GM15510 (cell line): ENCODE measurements around the gene NTM.

ENCODE experiments used
- POLR2A ChIP-seq: IDR thresholded peaks from 3 replicates; pipeline ENCODE4 v1.6.1; 2011; ENCODE audit warnings: borderline replicate concordance; ENCODE audit not compliant: insufficient read length; ENCODE audit errors: extremely low read depth

The NTM gene

GRCh38 chr11:132310390-132311375, 940.3 kb downstream of the NTM start:
- TF ChIP-seq POLR2A = no peak

GRCh38 chr11:132311703-132312102, 941.3 kb downstream of the NTM start:
- no peak for TF ChIP-seq POLR2A

GRCh38 chr11:132312161-132312560, 941.7 kb downstream of the NTM start:
- TF ChIP-seq POLR2A = no peak

GRCh38 chr11:132312701-132313111, 942.3 kb downstream of the NTM start:
- TF ChIP-seq POLR2A = no peak

GRCh38 chr11:132314911-132315455, 944.6 kb downstream of the NTM start:
- no peak for TF ChIP-seq POLR2A

- no peak for TF ChIP-seq POLR2A
Measured at GRCh38 chr11:132315696-132316095, 945.3 kb downstream of the NTM start.

GRCh38 chr11:132318421-132319157, 948.2 kb downstream of the NTM start:
- no peak for TF ChIP-seq POLR2A

- no peak for TF ChIP-seq POLR2A
Measured at GRCh38 chr11:132330515-132330914, 960.1 kb downstream of the NTM start.

- TF ChIP-seq POLR2A = no peak
Measured at GRCh38 chr11:132332521-132332920, 962.1 kb downstream of the NTM start.

- no peak for TF ChIP-seq POLR2A
Measured at GRCh38 chr11:132334769-132335280, 964.4 kb downstream of the NTM start.

- TF ChIP-seq POLR2A = no peak
Measured at GRCh38 chr11:132335311-132335710, 964.9 kb downstream of the NTM start.

- TF ChIP-seq POLR2A = no peak
Measured at GRCh38 chr11:132336781-132337535, 966.5 kb downstream of the NTM start.

- TF ChIP-seq POLR2A = no peak
Measured at GRCh38 chr11:132337819-132338416, 967.5 kb downstream of the NTM start.

- TF ChIP-seq POLR2A = no peak
Measured at GRCh38 chr11:132342408-132342807, 972.0 kb downstream of the NTM start.

GRCh38 chr11:132343445-132344175, 973.2 kb downstream of the NTM start:
- TF ChIP-seq POLR2A = no peak
